ENCODE data around the gene KCNMA1. TPM values are rescaled to one million over a fixed set of nuclear protein-coding genes. Genes with fewer than 3 reads are reported as not detected.

Gene KCNMA1
- total RNA-seq, 2 donors from 2014 or later: 5.9 to 9.3 TPM

- H3K27ac ChIP-seq: no peak overlapping the region
- peaks cover 23% of the 10 kb centered on the region for H3K4me1 ChIP-seq
- no peak overlapping the region for H3K4me3 ChIP-seq
- no peaks in the 10 kb centered on the region for H3K36me3 ChIP-seq (replicated peaks in 1 of 2; ENCODE audit: insufficient read depth in 1 of 2, low read depth in 2 of 2)
- intact Hi-C loops (cut with DNase I): no loop called here
- DNase-seq: no peak
- no peaks in the 10 kb centered on the region for H3K9me3 ChIP-seq
- ATAC-seq: no peak
- no peaks in the 10 kb centered on the region for H3K27me3 ChIP-seq
- TF ChIP-seq CTCF (IDR thresholded peaks at IDR 0.05) (no peak), POLR2A (IDR thresholded peaks at IDR 0.05) (no peak)
Observed at GRCh38 chr10:77237120-77237519, 400.5 kb downstream of the KCNMA1 start.

GRCh38 chr10:77236700-77237099 is 400.9 kb downstream of the KCNMA1 start:
- WGBS, 2 donors: 84 to 91% methylated on average over 2 of the region's 2 CpGs
- no peak for ATAC-seq

GRCh38 chr10:77236029-77236428 is 401.6 kb downstream of the KCNMA1 start:
- 69 to 79% methylated on average over 9 of the region's 9 CpGs for WGBS, 2 donors
- Histone ChIP-seq H3K4me3 (no peak overlapping the region), H3K4me1 (peaks cover 23% of the 10 kb centered on the region), H3K36me3 (replicated peaks in 1 of 2; ENCODE audit: insufficient read depth in 1 of 2, low read depth in 2 of 2) (no peaks in the 10 kb centered on the region), H3K27ac (peak overlapping the region in 3 of 4 donors; percentile 29 to 66 (median 51)), H3K9me3 (no peaks in the 10 kb centered on the region), H3K27me3 (no peaks in the 10 kb centered on the region)
- intact Hi-C loops (cut with DNase I): no loop called here
- ATAC-seq: no peak
- no peak for TF ChIP-seq CTCF (IDR thresholded peaks at IDR 0.05)
- TF ChIP-seq POLR2A (IDR thresholded peaks at IDR 0.05): no peak
- no peak for DNase-seq

More at GRCh38 chr10:77236700-77237099, 400.9 kb downstream of the KCNMA1 start:
- Histone ChIP-seq H3K9me3 (no peaks in the 10 kb centered on the region), H3K36me3 (replicated peaks in 1 of 2; ENCODE audit: insufficient read depth in 1 of 2, low read depth in 2 of 2) (no peaks in the 10 kb centered on the region), H3K27ac (no peak overlapping the region), H3K27me3 (no peaks in the 10 kb centered on the region), H3K4me3 (no peak overlapping the region), H3K4me1 (peaks cover 23% of the 10 kb centered on the region)
- intact Hi-C loops (cut with DNase I): no loop called here
- TF ChIP-seq POLR2A (IDR thresholded peaks at IDR 0.05) (no peak), CTCF (IDR thresholded peaks at IDR 0.05) (no peak)
- peak in 2 of 4 donors; percentile 26 to 28 for DNase-seq

- Histone ChIP-seq H3K4me1 (peaks cover 23% of the 10 kb centered on the region), H3K9me3 (no peaks in the 10 kb centered on the region), H3K4me3 (no peak overlapping the region), H3K27me3 (no peaks in the 10 kb centered on the region), H3K27ac (peak overlapping the region in 3 of 4 donors; percentile 29 to 66 (median 51)), H3K36me3 (replicated peaks in 1 of 2; ENCODE audit: insufficient read depth in 1 of 2, low read depth in 2 of 2) (no peaks in the 10 kb centered on the region)
- TF ChIP-seq POLR2A (IDR thresholded peaks at IDR 0.05): no peak
- no peak for TF ChIP-seq CTCF (IDR thresholded peaks at IDR 0.05)
- ATAC-seq (peak; percentile 87), DNase-seq (no peak)
- 15 to 28% methylated on average over 1 of the region's 1 CpG for WGBS, 2 donors
- intact Hi-C loops (cut with DNase I): no loop called here
Observed at GRCh38 chr10:77234599-77234998, 403.0 kb downstream of the KCNMA1 start.

GRCh38 chr10:77233466-77233865 is 404.1 kb downstream of the KCNMA1 start:
- intact Hi-C loops (cut with DNase I): no loop called here
- Histone ChIP-seq H3K4me1 (peaks cover 23% of the 10 kb centered on the region), H3K27me3 (no peaks in the 10 kb centered on the region), H3K4me3 (no peak overlapping the region), H3K36me3 (replicated peaks in 1 of 2; ENCODE audit: insufficient read depth in 1 of 2, low read depth in 2 of 2) (no peaks in the 10 kb centered on the region), H3K27ac (no peak overlapping the region), H3K9me3 (no peaks in the 10 kb centered on the region)
- no peak for DNase-seq
- 95 to 96% methylated on average over 6 to 7 of the region's 7 CpGs for WGBS, 2 donors
- no peak for ATAC-seq
- TF ChIP-seq CTCF (IDR thresholded peaks at IDR 0.05) (no peak), POLR2A (IDR thresholded peaks at IDR 0.05) (no peak)
